ENCODE results near the gene PRX.
A peak's percentile ranks its signal among the peaks of the same experiment; 100 is the strongest.

The PRX gene

GRCh38 chr19:40403262-40403984, 9.8 kb downstream of the PRX start:
- DNase-seq (ENCODE audit: low read depth), result peak; percentile 97
- peak overlapping the region; percentile 86 for H3K4me3 ChIP-seq (ENCODE audit: low read depth, low read length)
- TF ChIP-seq, protein P1, sequence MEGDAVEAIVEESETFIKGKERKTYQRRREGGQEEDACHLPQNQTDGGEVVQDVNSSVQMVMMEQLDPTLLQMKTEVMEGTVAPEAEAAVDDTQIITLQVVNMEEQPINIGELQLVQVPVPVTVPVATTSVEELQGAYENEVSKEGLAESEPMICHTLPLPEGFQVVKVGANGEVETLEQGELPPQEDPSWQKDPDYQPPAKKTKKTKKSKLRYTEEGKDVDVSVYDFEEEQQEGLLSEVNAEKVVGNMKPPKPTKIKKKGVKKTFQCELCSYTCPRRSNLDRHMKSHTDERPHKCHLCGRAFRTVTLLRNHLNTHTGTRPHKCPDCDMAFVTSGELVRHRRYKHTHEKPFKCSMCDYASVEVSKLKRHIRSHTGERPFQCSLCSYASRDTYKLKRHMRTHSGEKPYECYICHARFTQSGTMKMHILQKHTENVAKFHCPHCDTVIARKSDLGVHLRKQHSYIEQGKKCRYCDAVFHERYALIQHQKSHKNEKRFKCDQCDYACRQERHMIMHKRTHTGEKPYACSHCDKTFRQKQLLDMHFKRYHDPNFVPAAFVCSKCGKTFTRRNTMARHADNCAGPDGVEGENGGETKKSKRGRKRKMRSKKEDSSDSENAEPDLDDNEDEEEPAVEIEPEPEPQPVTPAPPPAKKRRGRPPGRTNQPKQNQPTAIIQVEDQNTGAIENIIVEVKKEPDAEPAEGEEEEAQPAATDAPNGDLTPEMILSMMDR (IDR thresholded peaks at IDR 0.05; ENCODE audit: insufficient read depth, low read depth, low read length, missing control alignments), result no peak

DNA sequence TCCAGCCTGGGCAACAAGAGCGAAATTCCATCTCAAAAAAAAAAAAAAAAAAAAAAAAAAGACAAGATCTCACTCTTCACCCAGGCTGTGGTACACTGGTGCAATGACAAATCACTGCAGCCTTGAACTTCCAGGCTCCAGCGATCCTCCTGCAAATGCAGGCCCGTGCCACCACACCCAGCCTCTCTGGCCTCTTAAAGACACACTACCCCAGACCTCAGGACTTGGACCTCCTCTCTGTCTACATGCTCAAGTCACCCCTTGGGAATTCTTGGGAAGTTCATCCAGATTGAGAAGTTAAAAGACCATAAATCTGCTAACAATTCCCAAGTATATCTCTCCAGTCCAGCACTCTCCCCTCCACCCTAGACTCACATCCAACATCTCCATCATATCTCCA, 12.6 kb downstream of the PRX start:
- TF ChIP-seq, protein P1 (IDR thresholded peaks at IDR 0.05; ENCODE audit: insufficient read depth, low read depth, low read length, missing control alignments), result no peak
- no peak for DNase-seq (ENCODE audit: low read depth)
- H3K4me3 ChIP-seq (ENCODE audit: low read depth, low read length), result no peak overlapping the region

DNA sequence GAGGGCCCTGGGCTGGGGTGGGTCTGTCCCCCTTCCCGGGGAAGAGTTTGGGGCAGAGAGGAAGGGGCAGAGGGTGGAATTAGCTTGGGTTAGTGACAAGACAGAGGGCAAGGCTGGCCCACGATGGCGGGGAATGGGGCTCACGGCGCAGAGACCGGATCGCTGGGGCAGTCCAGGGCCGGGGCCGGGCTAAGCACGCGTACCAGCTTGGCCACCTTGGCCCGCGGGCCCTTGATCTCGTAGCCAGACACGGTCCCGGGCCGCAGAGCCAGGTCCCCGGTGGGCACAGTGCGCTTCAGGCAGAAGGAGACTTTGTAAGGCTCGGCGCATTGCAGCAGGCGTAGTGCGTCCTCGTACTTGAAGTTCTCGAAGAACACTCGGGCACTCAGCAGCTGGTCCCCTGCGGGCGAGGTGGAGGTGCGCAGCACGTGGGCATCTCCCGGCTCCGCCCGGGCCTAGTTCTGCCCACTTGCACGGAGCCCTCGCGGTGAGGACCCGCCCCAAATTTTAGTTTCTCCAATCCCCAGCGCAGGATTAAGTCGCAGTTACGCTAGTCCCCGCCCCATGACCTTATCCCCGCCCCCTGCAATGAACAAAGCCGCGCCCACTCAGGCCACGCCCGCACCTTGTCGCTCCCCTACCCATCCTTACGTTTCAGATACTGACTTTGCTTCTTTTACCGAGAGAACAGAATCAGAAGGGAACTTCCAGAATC, 14.6 kb downstream of the PRX start:
- TF ChIP-seq, protein P1 (IDR thresholded peaks at IDR 0.05; ENCODE audit: insufficient read depth, low read depth, low read length, missing control alignments), result no peak
- H3K4me3 ChIP-seq (ENCODE audit: low read depth, low read length), result no peak overlapping the region
- DNase-seq (ENCODE audit: low read depth), result peak; percentile 32

DNA sequence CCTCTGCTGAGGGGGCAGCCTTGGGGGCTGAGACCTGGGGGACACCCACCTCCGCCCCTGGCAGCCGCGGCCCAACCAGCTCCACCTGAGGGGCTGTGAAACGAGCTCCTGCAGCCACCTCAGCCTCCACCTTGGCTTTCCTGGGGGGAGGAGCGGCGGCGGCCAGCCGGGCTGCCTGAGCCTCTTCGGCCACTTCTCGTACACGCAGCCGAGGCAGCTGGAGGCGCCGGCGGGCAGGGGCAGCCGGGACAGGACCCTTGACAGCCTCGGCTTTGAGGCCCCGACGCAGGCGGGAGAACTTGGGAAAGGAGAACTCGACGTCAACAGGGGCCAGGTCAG, 15.6 kb downstream of the PRX start:
- H3K4me3 ChIP-seq (ENCODE audit: low read depth, low read length), result no peak overlapping the region
- DNase-seq (ENCODE audit: low read depth), result no peak
- TF ChIP-seq, protein P1 (IDR thresholded peaks at IDR 0.05; ENCODE audit: insufficient read depth, low read depth, low read length, missing control alignments), result no peak

DNA sequence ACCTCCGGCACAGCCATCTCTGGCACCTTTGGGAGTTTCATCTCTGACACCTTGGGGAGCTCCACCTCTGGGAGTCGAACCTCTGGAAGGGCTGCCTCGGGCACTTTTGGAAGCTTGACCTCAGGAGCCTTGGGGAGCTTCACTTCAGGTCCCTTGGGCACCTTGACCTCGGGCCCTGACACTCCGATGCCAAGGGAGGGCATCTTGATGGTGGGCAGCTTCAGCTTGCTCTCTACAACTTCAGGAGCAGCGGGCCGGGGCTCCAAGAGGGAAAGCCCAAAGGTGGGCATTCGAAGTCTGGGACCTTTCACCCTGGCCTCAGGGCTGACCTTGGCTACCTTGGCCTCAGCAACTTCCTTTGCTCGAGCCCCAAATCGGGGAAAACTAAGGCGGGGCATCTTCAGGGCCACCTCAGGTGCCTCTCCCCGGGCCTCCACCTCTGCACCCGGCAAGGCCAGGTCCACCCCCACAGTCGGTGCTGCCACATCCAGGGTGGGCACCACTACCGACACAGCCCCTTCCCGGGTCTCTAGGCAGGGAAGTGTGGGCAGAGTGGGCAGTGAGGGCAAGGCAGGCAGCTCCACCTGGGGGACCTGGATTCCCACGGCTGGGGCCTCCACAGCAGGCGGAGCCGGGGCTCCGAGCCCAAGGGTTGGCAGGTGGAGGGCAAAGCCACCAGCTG, 16.2 kb downstream of the PRX start:
- TF ChIP-seq, protein P1 (IDR thresholded peaks at IDR 0.05; ENCODE audit: insufficient read depth, low read depth, low read length, missing control alignments), result no peak
- H3K4me3 ChIP-seq (ENCODE audit: low read depth, low read length), result no peak overlapping the region
- DNase-seq (ENCODE audit: low read depth), result no peak

DNA sequence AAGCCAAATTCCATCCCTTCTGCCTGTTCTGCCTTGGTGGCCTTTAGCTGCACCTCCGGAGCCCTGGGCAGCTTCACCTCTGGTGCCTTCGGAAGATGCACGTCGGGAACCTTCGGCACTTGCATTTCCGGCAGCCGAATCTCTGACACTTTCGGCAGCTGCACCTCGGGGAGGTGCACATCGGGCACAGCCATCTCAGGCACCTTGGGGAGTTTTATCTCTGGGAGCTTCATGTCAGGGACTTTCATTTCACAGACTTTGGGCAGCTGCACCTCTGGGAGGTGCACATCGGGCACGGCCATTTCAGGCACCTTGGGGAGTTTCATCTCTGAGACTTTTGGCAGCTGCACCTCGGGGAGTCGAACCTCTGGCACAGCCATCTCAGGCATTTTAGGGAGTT, 17.2 kb downstream of the PRX start:
- H3K4me3 ChIP-seq (ENCODE audit: low read depth, low read length), result no peak overlapping the region
- no peak for DNase-seq (ENCODE audit: low read depth)
- TF ChIP-seq, protein P1 (IDR thresholded peaks at IDR 0.05; ENCODE audit: insufficient read depth, low read depth, low read length, missing control alignments), result no peak
